ENCODE measurements around the gene TCTA. TPM values are rescaled to one million over a fixed set of nuclear protein-coding genes. Genes with fewer than 3 reads are reported as not detected.

TCTA gene
- total and polyA plus RNA-seq, 2 of the 8 experiments (the other 6 are each of a cell fraction or from before 2014, with no cell fraction given): 6.2 to 11.0 TPM

DNA sequence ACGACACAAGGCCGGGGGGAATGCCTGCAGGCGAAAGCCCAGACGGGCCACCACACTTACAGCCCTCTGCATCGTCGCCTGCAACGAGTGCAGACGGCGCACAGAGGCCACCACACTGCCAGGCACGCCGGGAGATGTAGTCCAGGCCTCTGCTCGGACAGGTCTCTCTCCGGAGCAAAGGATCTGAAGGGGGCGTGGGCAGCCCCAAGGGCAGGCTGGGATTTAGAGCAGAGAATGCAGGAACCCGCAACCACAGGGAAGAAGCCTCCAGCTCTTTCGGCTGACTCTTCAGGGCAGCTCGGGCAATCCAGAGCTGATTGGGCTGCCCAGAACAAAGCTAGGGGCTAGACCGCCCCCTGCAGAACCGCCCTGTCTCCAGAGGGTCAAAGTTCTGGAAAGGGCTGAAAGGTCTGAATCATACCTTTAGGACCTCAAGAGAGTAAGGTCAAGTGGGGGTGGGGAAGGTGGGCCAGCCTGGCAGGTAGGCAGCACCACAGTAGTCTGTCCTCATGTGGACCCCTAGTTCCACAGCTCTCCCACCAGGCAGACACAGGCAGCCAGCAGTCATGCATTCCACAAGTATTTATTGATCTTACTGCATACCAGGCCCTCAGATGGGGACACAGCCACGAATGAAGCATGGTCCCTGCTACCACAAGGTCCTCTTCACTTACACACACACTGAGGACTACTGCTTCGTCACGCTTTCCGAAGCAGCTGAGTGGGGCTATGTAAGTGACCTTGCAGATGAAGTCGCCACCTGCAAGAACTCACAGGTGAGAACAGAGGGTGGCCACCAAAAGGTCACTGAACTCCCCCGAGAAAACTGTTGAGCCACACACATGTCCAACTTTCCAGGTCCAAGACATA, 10.4 kb downstream of the TCTA start, which contains the start of gene AMT (continued):
- TF ChIP-seq, protein P1, sequence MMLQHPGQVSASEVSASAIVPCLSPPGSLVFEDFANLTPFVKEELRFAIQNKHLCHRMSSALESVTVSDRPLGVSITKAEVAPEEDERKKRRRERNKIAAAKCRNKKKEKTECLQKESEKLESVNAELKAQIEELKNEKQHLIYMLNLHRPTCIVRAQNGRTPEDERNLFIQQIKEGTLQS (IDR thresholded peaks at IDR 0.05; ENCODE audit: insufficient read depth, low read depth, low read length): peak; percentile 83
- TF ChIP-seq POLR2AphosphoS5 (IDR thresholded peaks at IDR 0.05; ENCODE audit: low read depth, low read length) (peak; percentile 78), TEAD4 (IDR thresholded peaks at IDR 0.05; ENCODE audit: low read depth, low read length) (0 out of 2 replicates have a peak, but pooled peaks have one; percentile 34), EZH2 (IDR thresholded peaks at IDR 0.05; ENCODE audit: low read depth, low read length, severe bottlenecking) (no peak), BCL11A (IDR thresholded peaks at IDR 0.05; ENCODE audit: low read depth in 2 of 2, low read length in 2 of 2) (no peak), CREB1 (IDR thresholded peaks at IDR 0.05) (peak; percentile 97), YY1 (IDR thresholded peaks at IDR 0.05; ENCODE audit: low read depth, low read length) (0 out of 2 replicates have a peak, but pooled peaks have one; percentile 3), CBX8 (IDR thresholded peaks at IDR 0.05; ENCODE audit: borderline replicate concordance, low read depth, low read length) (no peak), KDM5A (IDR thresholded peaks at IDR 0.05; ENCODE audit: low read length) (no peak), KDM4A (IDR thresholded peaks at IDR 0.05; ENCODE audit: low read depth, low read length, severe bottlenecking) (peak; percentile 95), SP4 (IDR thresholded peaks at IDR 0.05; ENCODE audit: low read length) (no peak), POLR2A (IDR thresholded peaks at IDR 0.05; ENCODE audit: control extremely low read depth in 1 of 2, low read depth in 2 of 2, low read length in 2 of 2) (peak in 1 of 2 experiments; percentile 72; a peak in 2 of 3 replicates), TAF7 (optimal IDR thresholded peaks at IDR 0.05; ENCODE audit: borderline replicate concordance, low read depth, low read length) (peak; percentile 68), SIX5 (IDR thresholded peaks at IDR 0.05; ENCODE audit: low read depth, low read length) (peak; percentile 80), SP2 (IDR thresholded peaks at IDR 0.05; ENCODE audit: low read length) (no peak), TBP (IDR thresholded peaks at IDR 0.05; ENCODE audit: low read depth, low read length) (peak; percentile 80)
- TF ChIP-seq, protein P2, sequence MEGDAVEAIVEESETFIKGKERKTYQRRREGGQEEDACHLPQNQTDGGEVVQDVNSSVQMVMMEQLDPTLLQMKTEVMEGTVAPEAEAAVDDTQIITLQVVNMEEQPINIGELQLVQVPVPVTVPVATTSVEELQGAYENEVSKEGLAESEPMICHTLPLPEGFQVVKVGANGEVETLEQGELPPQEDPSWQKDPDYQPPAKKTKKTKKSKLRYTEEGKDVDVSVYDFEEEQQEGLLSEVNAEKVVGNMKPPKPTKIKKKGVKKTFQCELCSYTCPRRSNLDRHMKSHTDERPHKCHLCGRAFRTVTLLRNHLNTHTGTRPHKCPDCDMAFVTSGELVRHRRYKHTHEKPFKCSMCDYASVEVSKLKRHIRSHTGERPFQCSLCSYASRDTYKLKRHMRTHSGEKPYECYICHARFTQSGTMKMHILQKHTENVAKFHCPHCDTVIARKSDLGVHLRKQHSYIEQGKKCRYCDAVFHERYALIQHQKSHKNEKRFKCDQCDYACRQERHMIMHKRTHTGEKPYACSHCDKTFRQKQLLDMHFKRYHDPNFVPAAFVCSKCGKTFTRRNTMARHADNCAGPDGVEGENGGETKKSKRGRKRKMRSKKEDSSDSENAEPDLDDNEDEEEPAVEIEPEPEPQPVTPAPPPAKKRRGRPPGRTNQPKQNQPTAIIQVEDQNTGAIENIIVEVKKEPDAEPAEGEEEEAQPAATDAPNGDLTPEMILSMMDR (IDR thresholded peaks at IDR 0.05; ENCODE audit: control extremely low read depth in 1 of 3, insufficient read depth in 1 of 3, low read depth in 1 of 3, low read length in 3 of 3): peak in 1 of 3 experiments; percentile 5; a peak in 1 of 4 replicates
- TF ChIP-seq, protein P3, sequence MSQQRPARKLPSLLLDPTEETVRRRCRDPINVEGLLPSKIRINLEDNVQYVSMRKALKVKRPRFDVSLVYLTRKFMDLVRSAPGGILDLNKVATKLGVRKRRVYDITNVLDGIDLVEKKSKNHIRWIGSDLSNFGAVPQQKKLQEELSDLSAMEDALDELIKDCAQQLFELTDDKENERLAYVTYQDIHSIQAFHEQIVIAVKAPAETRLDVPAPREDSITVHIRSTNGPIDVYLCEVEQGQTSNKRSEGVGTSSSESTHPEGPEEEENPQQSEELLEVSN (IDR thresholded peaks at IDR 0.05): 0 out of 2 replicates have a peak, but pooled peaks have one; percentile 1
